ENCODE data around the gene TOM1L2. TPM values are rescaled to one million over a fixed set of nuclear protein-coding genes. Genes with fewer than 3 reads are reported as not detected.

The TOM1L2 gene
- total RNA-seq, 4 donors from 2014 or later = 55.7 to 97.1 (median 73.3) TPM

DNA sequence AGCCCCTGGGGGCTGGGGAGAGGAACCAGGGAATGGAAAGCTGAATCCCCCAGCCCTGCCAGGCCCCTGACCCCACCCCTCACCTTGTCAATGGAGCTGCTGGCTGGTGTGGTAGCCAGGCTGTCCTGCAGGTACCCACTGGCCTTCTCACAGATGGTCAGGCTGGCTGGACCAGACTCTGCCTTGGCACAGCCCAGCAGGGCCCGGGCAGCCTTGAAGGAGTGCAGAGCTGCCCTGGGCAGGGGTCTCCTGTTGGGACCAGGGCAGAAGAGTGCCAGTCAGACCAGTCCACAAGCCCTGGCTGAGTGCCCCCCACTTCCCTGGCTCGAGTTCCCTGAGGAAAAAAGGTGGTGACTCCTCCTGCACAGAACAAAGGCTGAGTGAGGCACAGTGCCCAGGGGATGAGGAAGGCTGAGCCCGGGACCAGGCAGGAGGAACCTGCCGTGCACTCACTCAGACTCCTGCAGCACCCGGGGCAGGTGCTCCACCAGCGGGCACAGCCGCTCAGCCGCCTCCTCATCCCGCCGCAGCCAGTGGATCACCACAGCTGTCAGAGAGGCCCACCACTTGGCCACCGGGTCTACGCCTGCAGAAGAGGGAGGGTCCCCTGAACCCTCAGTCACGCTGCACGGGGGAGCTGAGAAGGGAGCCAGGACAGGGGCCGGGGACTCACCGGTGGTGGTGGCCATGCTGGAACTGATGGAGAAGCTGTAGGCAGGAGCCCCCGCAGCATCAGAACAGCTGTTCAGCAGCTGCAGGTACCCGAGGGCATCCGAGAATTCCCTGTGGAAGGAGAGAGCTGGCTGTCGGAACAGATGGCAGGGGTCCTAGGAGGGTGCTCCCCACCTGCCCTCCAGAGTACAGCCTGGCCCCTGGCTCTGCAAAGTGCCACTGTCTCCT is 157.8 kb downstream of the TOM1L2 start:
- peaks cover 0 to 52% of the 10 kb centered on the region in 2 donors for H3K36me3 ChIP-seq
- ATAC-seq (no peak), DNase-seq (no peak)
- peaks cover 45 to 49% of the 10 kb centered on the region in 2 donors for H3K4me1 ChIP-seq
- H3K4me3 ChIP-seq = no peak overlapping the region
- no peak for TF ChIP-seq POLR2A (IDR thresholded peaks at IDR 0.05)
- TF ChIP-seq, protein P1, sequence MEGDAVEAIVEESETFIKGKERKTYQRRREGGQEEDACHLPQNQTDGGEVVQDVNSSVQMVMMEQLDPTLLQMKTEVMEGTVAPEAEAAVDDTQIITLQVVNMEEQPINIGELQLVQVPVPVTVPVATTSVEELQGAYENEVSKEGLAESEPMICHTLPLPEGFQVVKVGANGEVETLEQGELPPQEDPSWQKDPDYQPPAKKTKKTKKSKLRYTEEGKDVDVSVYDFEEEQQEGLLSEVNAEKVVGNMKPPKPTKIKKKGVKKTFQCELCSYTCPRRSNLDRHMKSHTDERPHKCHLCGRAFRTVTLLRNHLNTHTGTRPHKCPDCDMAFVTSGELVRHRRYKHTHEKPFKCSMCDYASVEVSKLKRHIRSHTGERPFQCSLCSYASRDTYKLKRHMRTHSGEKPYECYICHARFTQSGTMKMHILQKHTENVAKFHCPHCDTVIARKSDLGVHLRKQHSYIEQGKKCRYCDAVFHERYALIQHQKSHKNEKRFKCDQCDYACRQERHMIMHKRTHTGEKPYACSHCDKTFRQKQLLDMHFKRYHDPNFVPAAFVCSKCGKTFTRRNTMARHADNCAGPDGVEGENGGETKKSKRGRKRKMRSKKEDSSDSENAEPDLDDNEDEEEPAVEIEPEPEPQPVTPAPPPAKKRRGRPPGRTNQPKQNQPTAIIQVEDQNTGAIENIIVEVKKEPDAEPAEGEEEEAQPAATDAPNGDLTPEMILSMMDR (IDR thresholded peaks at IDR 0.05 in 4 of 5, conservative IDR thresholded peaks at IDR 0.05 in 1 of 5) = no peak
- H3K9me3 ChIP-seq = no peaks in the 10 kb centered on the region
- H3K27me3 ChIP-seq = no peaks in the 10 kb centered on the region
- in situ Hi-C loops (cut with MboI; ENCODE audit: low sequenced_read_pairs in 4 of 4) = loop anchor here in 1 of 4 donors (5.0 kb wide), 1 partner anchor 43 kb away; no protein-coding TSS in a partner anchor
- H3K27ac ChIP-seq = peak overlapping the region; percentile 74 to 96 (median 90)
- intact Hi-C loops (cut with DNase I; ENCODE audit: low total_unique reads) = loop anchor here (5.0 kb wide), 1 partner anchor 218 kb away; no protein-coding TSS in a partner anchor

GRCh38 chr17:17813725-17814095 is 158.5 kb downstream of the TOM1L2 start:
- Histone ChIP-seq H3K27me3 (no peaks in the 10 kb centered on the region), H3K4me1 (peaks cover 38 to 44% of the 10 kb centered on the region in 2 donors), H3K9me3 (no peaks in the 10 kb centered on the region), H3K4me3 (no peak overlapping the region), H3K27ac (peak overlapping the region in 2 of 4 donors; percentile 88 to 96), H3K36me3 (peaks cover 0 to 45% of the 10 kb centered on the region in 2 donors)
- ATAC-seq (no peak), DNase-seq (no peak)
- intact Hi-C loops (cut with DNase I; ENCODE audit: low total_unique reads) (loop anchor here (2.0 to 5.0 kb wide), 2 partner anchors 105 to 219 kb away; no protein-coding TSS in a partner anchor), in situ Hi-C loops (cut with MboI; ENCODE audit: low sequenced_read_pairs in 4 of 4) (loop anchor here in 1 of 4 donors (5.0 kb wide), 1 partner anchor 44 kb away; no protein-coding TSS in a partner anchor)
- TF ChIP-seq, protein P1 (IDR thresholded peaks at IDR 0.05 in 4 of 5, conservative IDR thresholded peaks at IDR 0.05 in 1 of 5) = no peak
- no peak for TF ChIP-seq POLR2A (IDR thresholded peaks at IDR 0.05)

- DNase-seq (no peak), ATAC-seq (no peak)
- H3K4me1 ChIP-seq = peaks cover 33 to 39% of the 10 kb centered on the region in 2 donors
- peaks cover 0 to 41% of the 10 kb centered on the region in 2 donors for H3K36me3 ChIP-seq
- TF ChIP-seq POLR2A (IDR thresholded peaks at IDR 0.05) = no peak
- TF ChIP-seq, protein P1 (IDR thresholded peaks at IDR 0.05 in 4 of 5, conservative IDR thresholded peaks at IDR 0.05 in 1 of 5) = no peak
- in situ Hi-C loops (cut with MboI; ENCODE audit: low sequenced_read_pairs in 4 of 4) (loop anchor here in 1 of 4 donors (5.0 kb wide), 1 partner anchor 44 kb away; no protein-coding TSS in a partner anchor), intact Hi-C loops (cut with DNase I; ENCODE audit: low total_unique reads) (loop anchor here (2.0 to 5.0 kb wide), 2 partner anchors 106 to 219 kb away; no protein-coding TSS in a partner anchor)
- H3K27me3 ChIP-seq = no peaks in the 10 kb centered on the region
- H3K27ac ChIP-seq = peak overlapping the region in 2 of 4 donors; percentile 2 to 88
- no peak overlapping the region for H3K4me3 ChIP-seq
- H3K9me3 ChIP-seq = no peaks in the 10 kb centered on the region
Observed at GRCh38 chr17:17813055-17813724, 159.0 kb downstream of the TOM1L2 start.

- peak overlapping the region; percentile 2 to 88 (median 46) for H3K27ac ChIP-seq
- TF ChIP-seq, protein P1 (IDR thresholded peaks at IDR 0.05 in 4 of 5, conservative IDR thresholded peaks at IDR 0.05 in 1 of 5) = peak; percentile 98 to 100 (median 100)
- TF ChIP-seq POLR2A (IDR thresholded peaks at IDR 0.05) = no peak
- in situ Hi-C loops (cut with MboI; ENCODE audit: low sequenced_read_pairs in 4 of 4) = loop anchor here in 1 of 4 donors (5.0 kb wide), 1 partner anchor 45 kb away; no protein-coding TSS in a partner anchor
- peaks cover 32% of the 10 kb centered on the region in 2 donors for H3K4me1 ChIP-seq
- no peaks in the 10 kb centered on the region for H3K27me3 ChIP-seq
- ATAC-seq (peak; percentile 50 to 61), DNase-seq (peak; percentile 49 to 70)
- no peak overlapping the region for H3K4me3 ChIP-seq
- H3K36me3 ChIP-seq = peaks cover 0 to 36% of the 10 kb centered on the region in 2 donors
- intact Hi-C loops (cut with DNase I; ENCODE audit: low total_unique reads) = loop anchor here (1.0 to 5.0 kb wide), 4 partner anchors 32 to 220 kb away; no protein-coding TSS in a partner anchor
- no peaks in the 10 kb centered on the region for H3K9me3 ChIP-seq
Observed at GRCh38 chr17:17812211-17813054, 159.8 kb downstream of the TOM1L2 start.
